Endothelial cell of umbilical vein (primary cell): ENCODE data around the gene SLC26A6. TPM values are rescaled to one million over a fixed set of nuclear protein-coding genes. Genes with fewer than 3 reads are reported as not detected.
A peak's percentile ranks its signal among the peaks of the same experiment; 100 is the strongest.

Experiments
- BruUV-seq: library from RNA; stranded (reverse); fragments of 400-500 nt; replicated peaks from 2 replicates; lab custom pipeline; 2021; lab: Mats Ljungman, UMichigan
- CTCF ChIA-PET: fragments of 300-600, 350-600 bp; sonication (Branson Sonifier 250); formaldehyde crosslinking; loops from one replicate; lab custom pipeline; 2021; ENCODE audit warnings: antibody characterized with exemption, inconsistent platforms; lab: Charles Lee
- POLR2A ChIA-PET: fragments of 300-600, 350-600 bp; sonication (Branson Sonifier 250); formaldehyde crosslinking; loops from one replicate; lab custom pipeline; 2021; ENCODE audit warnings: antibody characterized with exemption, inconsistent platforms; lab: Charles Lee
- DNase-seq: peaks from one replicate; pipeline ENCODE4 v3.0.0-alpha.2; 2011; ENCODE audit warnings: low read depth, low spot score
- FAIRE-seq: peaks from 2 replicates; lab custom pipeline; 2011; peaks lifted over from hg19 to GRCh38; lab: Jason Lieb, UNC
- H2AFZ ChIP-seq: 2 replicates; pipeline ENCODE4 v1.6.0; 2012; ENCODE audit warnings: low read depth, low read length, control low read depth, inconsistent platforms
- H3K27ac ChIP-seq: 2 replicates; pipeline ENCODE4 v1.5.1; 2011; ENCODE audit warnings: low read depth, mild to moderate bottlenecking, control low read depth, low read length, moderate library complexity; ENCODE audit not compliant: insufficient read depth
- H3K27me3 ChIP-seq, 2 experiments: 2 replicates each; pipeline versions ENCODE4 v1.6.0 to v1.6.1; 2011; ENCODE audit warnings: low read length in 2 of 2, mixed read lengths in 1 of 2; ENCODE audit not compliant: control insufficient read depth in 2 of 2, insufficient read depth in 2 of 2
- H3K36me3 ChIP-seq, 2 experiments: 2 replicates in 1 of 2; 3 replicates in 1 of 2; pipeline ENCODE4 v1.5.1; 2011; ENCODE audit warnings: low read length in 2 of 2, mild to moderate bottlenecking in 1 of 2, moderate library complexity in 1 of 2; ENCODE audit not compliant: control insufficient read depth in 2 of 2, insufficient read depth in 2 of 2; ENCODE audit errors: extremely low read depth in 1 of 2
- H3K4me1 ChIP-seq: 3 replicates; pipeline ENCODE4 v1.5.1; 2011; ENCODE audit warnings: mild to moderate bottlenecking, low read length; ENCODE audit not compliant: control insufficient read depth, insufficient read depth; ENCODE audit errors: extremely low read depth
- H3K4me2 ChIP-seq: 2 replicates; pipeline ENCODE4 v1.6.1; 2011; ENCODE audit warnings: low read length, control low read depth, mixed read lengths; ENCODE audit not compliant: insufficient read depth
- H3K4me3 ChIP-seq, 3 experiments: fragments of 200-600 bp in 1 of 3; sonication (generic), shearing (Covaris generic) in 1 of 3; replicated peaks in 1 of 3; 2 replicates each; pipeline ENCODE4 v1.5.1; 2011 to 2016; ENCODE audit warnings: control low read depth in 3 of 3, low read length in 3 of 3, mild to moderate bottlenecking in 2 of 3, inconsistent platforms in 1 of 3, low read depth in 1 of 3, moderate library complexity in 1 of 3; ENCODE audit not compliant: insufficient read depth in 1 of 3
- H3K79me2 ChIP-seq: 2 replicates; pipeline ENCODE4 v1.6.0; 2012; ENCODE audit warnings: low read length, inconsistent platforms; ENCODE audit not compliant: control insufficient read depth, insufficient read depth
- H3K9ac ChIP-seq: replicated peaks from 2 replicates; pipeline ENCODE3; 2011; ENCODE audit warnings: low read length, control low read depth; ENCODE audit not compliant: insufficient read depth; ENCODE audit errors: extremely low read depth
- H3K9me1 ChIP-seq: replicated peaks from 3 replicates; pipeline ENCODE4 v1.6.0; 2011; ENCODE audit warnings: mild to moderate bottlenecking, low read length; ENCODE audit not compliant: control insufficient read depth, insufficient read depth; ENCODE audit errors: extremely low read depth
- H3K9me3 ChIP-seq: replicated peaks from 2 replicates; pipeline ENCODE4 v1.5.1; 2012; ENCODE audit warnings: low read length, inconsistent platforms; ENCODE audit not compliant: control insufficient read depth, insufficient read depth
- H4K20me1 ChIP-seq: replicated peaks from 2 replicates; pipeline ENCODE3; 2011; ENCODE audit warnings: mild to moderate bottlenecking, low read length; ENCODE audit not compliant: control insufficient read depth, insufficient read depth; ENCODE audit errors: extremely low read depth
- FOS ChIP-seq: IDR thresholded peaks from 2 replicates; pipeline ENCODE4 v1.6.1; 2011; ENCODE audit warnings: mild to moderate bottlenecking, low read length, moderate library complexity, borderline replicate concordance; ENCODE audit not compliant: insufficient read depth
- MYC ChIP-seq: IDR thresholded peaks from one replicate; pipeline ENCODE4 v1.6.1; 2011; ENCODE audit warnings: mild to moderate bottlenecking, low read depth, low read length
- POLR2A ChIP-seq: IDR thresholded peaks from 2 replicates; pipeline ENCODE4 v1.6.1; 2012; ENCODE audit warnings: low read depth, mild to moderate bottlenecking, control low read depth, low read length
- POLR2AphosphoS5 ChIP-seq: IDR thresholded peaks from 2 replicates; pipeline ENCODE4 v1.6.1; 2012; ENCODE audit warnings: low read depth, mild to moderate bottlenecking, control low read depth, low read length, moderate library complexity; ENCODE audit not compliant: insufficient read depth
- dilution Hi-C: fragments of 300-500 bp; cut with MboI; formaldehyde crosslinking; loops from one replicate; pipeline ENCODE4 v1.15.0; 2019; ENCODE audit warnings: low sequenced_read_pairs; ENCODE audit not compliant: extremely low pct_ligation_motif_present
- intact Hi-C: fragments of 100-400 bp; cut with micrococcal nuclease; formaldehyde crosslinking; loops from one replicate; pipeline ENCODE4 v1.10.0; 2022
- polyA plus RNA-seq, 4 experiments: library from polyadenylated mRNA; depleted of rRNA in 3 of 4; stranded (reverse) in 3 of 4; unstranded in 1 of 4; fragments of >200 nt; gene quantifications; 2 replicates each; pipeline versions ENCODE4 v1.2.1 to v1.2.3, GENCODE V29; 2011 to 2012; ENCODE audit warnings: missing spikeins in 1 of 4
- total RNA-seq: library from RNA; stranded (reverse); gene quantifications from 2 replicates; pipeline ENCODE4 v1.2.3, GENCODE V29; 2021
- TF ChIP-seq, protein P1 (sequence below), 2 donors: IDR thresholded peaks; 1 replicate in 1 of 2; 2 replicates in 1 of 2; pipeline ENCODE4 v1.5.1; 2011; ENCODE audit warnings: low read length in 2 of 2, mild to moderate bottlenecking in 2 of 2, moderate library complexity in 2 of 2, control low read depth in 1 of 2, inconsistent platforms in 1 of 2, low read depth in 1 of 2; ENCODE audit not compliant: insufficient read depth in 1 of 2; ENCODE audit errors: extremely low read depth in 1 of 2

SLC26A6 gene
- total and polyA plus RNA-seq, 2 donors (not counting 3 experiments of a cell fraction or from before 2014, with no cell fraction given) = 31.0 to 32.2 TPM

DNA sequence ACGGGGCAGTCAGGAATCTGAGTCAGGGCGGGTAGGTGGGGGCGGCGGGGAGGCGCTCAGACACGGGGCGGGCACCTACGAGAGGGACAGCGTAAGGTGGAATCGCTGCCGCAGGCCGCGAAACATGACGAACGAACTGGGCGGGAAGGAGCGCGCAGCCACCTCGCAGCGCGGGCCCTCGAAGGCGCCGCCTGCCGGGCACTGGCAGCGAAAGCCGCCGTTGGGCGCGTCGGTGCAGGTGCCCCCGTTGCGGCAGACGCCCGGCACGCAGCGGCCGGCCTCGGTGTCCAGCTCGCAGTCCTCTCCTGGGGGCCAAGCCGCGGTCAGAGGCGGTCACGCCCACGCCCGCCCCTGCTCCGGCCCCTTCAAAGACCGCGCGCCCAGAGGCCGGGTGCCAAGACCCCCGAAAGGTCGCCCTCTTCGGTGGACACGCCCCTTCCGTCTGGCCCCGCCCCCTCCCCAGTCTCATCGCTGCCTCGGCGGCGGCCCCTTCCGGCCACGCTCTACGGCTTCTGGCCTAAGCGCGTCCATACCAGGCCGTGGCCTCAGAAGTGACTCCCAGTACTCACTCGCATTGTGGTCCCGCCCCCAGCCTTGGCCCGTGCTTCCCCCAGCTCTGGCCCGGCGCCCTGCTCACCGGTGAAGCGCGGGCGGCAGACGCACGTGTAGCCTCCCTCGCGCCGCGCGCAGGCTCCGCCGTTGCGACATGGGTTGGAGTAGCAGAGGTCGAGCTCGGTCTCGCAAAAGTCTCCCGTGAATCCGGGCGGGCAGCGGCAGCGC, 21.0 kb upstream of the SLC26A6 start:
- BruUV-seq = no TSS peak
- no peak for TF ChIP-seq POLR2A
- TF ChIP-seq FOS = no peak
- TF ChIP-seq MYC = peak; percentile 19
- peak; percentile 62 for TF ChIP-seq POLR2AphosphoS5
- TF ChIP-seq, protein P1, sequence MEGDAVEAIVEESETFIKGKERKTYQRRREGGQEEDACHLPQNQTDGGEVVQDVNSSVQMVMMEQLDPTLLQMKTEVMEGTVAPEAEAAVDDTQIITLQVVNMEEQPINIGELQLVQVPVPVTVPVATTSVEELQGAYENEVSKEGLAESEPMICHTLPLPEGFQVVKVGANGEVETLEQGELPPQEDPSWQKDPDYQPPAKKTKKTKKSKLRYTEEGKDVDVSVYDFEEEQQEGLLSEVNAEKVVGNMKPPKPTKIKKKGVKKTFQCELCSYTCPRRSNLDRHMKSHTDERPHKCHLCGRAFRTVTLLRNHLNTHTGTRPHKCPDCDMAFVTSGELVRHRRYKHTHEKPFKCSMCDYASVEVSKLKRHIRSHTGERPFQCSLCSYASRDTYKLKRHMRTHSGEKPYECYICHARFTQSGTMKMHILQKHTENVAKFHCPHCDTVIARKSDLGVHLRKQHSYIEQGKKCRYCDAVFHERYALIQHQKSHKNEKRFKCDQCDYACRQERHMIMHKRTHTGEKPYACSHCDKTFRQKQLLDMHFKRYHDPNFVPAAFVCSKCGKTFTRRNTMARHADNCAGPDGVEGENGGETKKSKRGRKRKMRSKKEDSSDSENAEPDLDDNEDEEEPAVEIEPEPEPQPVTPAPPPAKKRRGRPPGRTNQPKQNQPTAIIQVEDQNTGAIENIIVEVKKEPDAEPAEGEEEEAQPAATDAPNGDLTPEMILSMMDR (IDR thresholded peaks at IDR 0.05; ENCODE audit: extremely low read depth in 1 of 2, insufficient read depth in 1 of 2, low read depth in 1 of 2, low read length in 2 of 2) = peak; percentile 75 to 85
- no peaks in the 10 kb centered on the region for H3K27me3 ChIP-seq
- peaks cover 7% of the 10 kb centered on the region for H3K4me1 ChIP-seq
- peak overlapping the region; percentile 8 to 46 (median 18) for H3K4me3 ChIP-seq
- no peaks in the 10 kb centered on the region for H3K9me1 ChIP-seq
- dilution Hi-C loops (no loop called here), intact Hi-C loops (loop anchor here (1.0 to 2.0 kb wide), 5 partner anchors 21 to 255 kb away; partner anchors contain the start of genes SLC26A6 and UQCRC1)
- H3K9me3 ChIP-seq = no peaks in the 10 kb centered on the region
- no peaks in the 10 kb centered on the region for H3K36me3 ChIP-seq
- peak overlapping the region; percentile 92 for H2AFZ ChIP-seq
- ChIA-PET CTCF (interaction anchor here (0.7 to 5.1 kb wide), 6 partner anchors 12 to 256 kb away, joined by 3 to 32 read pairs (median 3); partner anchors contain the start of genes NCKIPSD, PFKFB4 and SLC26A6), POLR2A (interaction anchor here (1.0 kb wide), 1 partner anchor 21 kb away, joined by 6 read pairs; the partner anchor contains the start of gene SLC26A6)
- no peak overlapping the region for H3K27ac ChIP-seq
- peak; percentile 73 for DNase-seq
- H4K20me1 ChIP-seq = no peaks in the 10 kb centered on the region
- peak; percentile 82 for FAIRE-seq
- H3K4me2 ChIP-seq = peak overlapping the region; percentile 35
- no peaks in the 10 kb centered on the region for H3K79me2 ChIP-seq
- H3K9ac ChIP-seq = peak overlapping the region; percentile 22
